Fibroblast of the aortic adventitia (primary cell): ENCODE results near the gene DMRTA1. TPM values are rescaled to one million over a fixed set of nuclear protein-coding genes. Genes with fewer than 3 reads are reported as not detected.
"Not testable (repeated sequence)": the region's sequence is repeated elsewhere in the genome, so short reads cannot be mapped to it uniquely, and the experiment has no call there.

Experiments
- DNase-seq: peaks from one replicate; pipeline ENCODE4 v3.0.0-alpha.2; 2010; ENCODE audit warnings: low read depth
- H3K4me3 ChIP-seq: 2 replicates; pipeline ENCODE4 v1.5.1; 2011; ENCODE audit warnings: low read depth, mild to moderate bottlenecking, control low read depth, low read length, moderate library complexity
- CTCF ChIP-seq: IDR thresholded peaks from 2 replicates; pipeline ENCODE4 v1.5.1; 2011; ENCODE audit warnings: mild to moderate bottlenecking, low read length, control low read depth, inconsistent platforms; ENCODE audit not compliant: insufficient read depth
- total RNA-seq: library from RNA; depleted of rRNA; stranded (reverse); fragments of >200 nt; gene quantifications from 2 replicates; pipeline ENCODE4 v1.2.3, GENCODE V29; 2012; ENCODE audit warnings: low replicate concordance

DMRTA1 gene
- total RNA-seq, 1 donor: 0.81 TPM

- no peak for DNase-seq
- H3K4me3 ChIP-seq: no peak overlapping the region
- TF ChIP-seq CTCF: no peak
Observed at GRCh38 chr9:22457448-22457847, 10.8 kb downstream of the DMRTA1 start.

- no peak for TF ChIP-seq CTCF
- no peak for DNase-seq
Observed at GRCh38 chr9:22463205-22463604, 16.6 kb downstream of the DMRTA1 start.

GRCh38 chr9:22469928-22470544 lies 23.4 kb downstream of the DMRTA1 start:
- DNase-seq: peak; percentile 48
- H3K4me3 ChIP-seq: no peak overlapping the region
- TF ChIP-seq CTCF: peak; percentile 73

More at GRCh38 chr9:22463205-22463604, 16.6 kb downstream of the DMRTA1 start:
- no peak overlapping the region for H3K4me3 ChIP-seq

GRCh38 chr9:22481566-22481965 lies 34.9 kb downstream of the DMRTA1 start:
- DNase-seq: no peak
- H3K4me3 ChIP-seq: no peak overlapping the region
- TF ChIP-seq CTCF: no peak

GRCh38 chr9:22483528-22484070 lies 37.0 kb downstream of the DMRTA1 start:
- no peak overlapping the region for H3K4me3 ChIP-seq
- no peak for TF ChIP-seq CTCF
- no peak for DNase-seq

- DNase-seq, H3K4me3 ChIP-seq: not testable (repeated sequence)
Observed at GRCh38 chr9:22496197-22496596, 49.6 kb downstream of the DMRTA1 start.
